Bronchial epithelial cell (primary cell): ENCODE data around the gene SMC4. TPM values are rescaled to one million over a fixed set of nuclear protein-coding genes. Genes with fewer than 3 reads are reported as not detected.

Experiments
- DNase-seq: peaks from one replicate; pipeline ENCODE4 v3.0.0-alpha.2; 2010; ENCODE audit warnings: low read depth
- FAIRE-seq: peaks from 2 replicates; lab custom pipeline; 2011; peaks lifted over from hg19 to GRCh38; lab: Jason Lieb, UNC
- H3K27me3 ChIP-seq: 2 replicates; pipeline ENCODE4 v1.5.1; 2011; ENCODE audit warnings: low read length; ENCODE audit not compliant: control insufficient read depth, insufficient read depth
- H3K36me3 ChIP-seq: 2 replicates; pipeline ENCODE4 v1.5.1; 2011; ENCODE audit warnings: low read length; ENCODE audit not compliant: control insufficient read depth, insufficient read depth
- H3K4me3 ChIP-seq: 2 replicates; pipeline ENCODE4 v1.5.1; 2011; ENCODE audit warnings: mild to moderate bottlenecking, low read depth, low read length, control low read depth
- CTCF ChIP-seq: IDR thresholded peaks from 2 replicates; pipeline ENCODE4 v1.5.1; 2011; ENCODE audit warnings: mild to moderate bottlenecking, moderate library complexity, low read length, control low read depth, inconsistent platforms; ENCODE audit not compliant: insufficient read depth, severe bottlenecking
- total RNA-seq: library from RNA; depleted of rRNA; stranded (reverse); fragments of >200 nt; gene quantifications from 2 replicates; pipeline ENCODE4 v1.2.1, GENCODE V29; 2014

The SMC4 gene
- total RNA-seq, 1 donor from 2014 or later, result 12.1 TPM

GRCh38 chr3:160471892-160472291 lies 72.4 kb downstream of the SMC4 start:
- DNase-seq, result no peak
- H3K36me3 ChIP-seq, result no peaks in the 10 kb centered on the region
- TF ChIP-seq CTCF, result no peak
- no peak overlapping the region for H3K4me3 ChIP-seq
- no peaks in the 10 kb centered on the region for H3K27me3 ChIP-seq
- FAIRE-seq, result no peak

- FAIRE-seq (no peak), DNase-seq (no peak)
- Histone ChIP-seq H3K4me3 (no peak overlapping the region), H3K27me3 (no peaks in the 10 kb centered on the region), H3K36me3 (no peaks in the 10 kb centered on the region)
- no peak for TF ChIP-seq CTCF
Measured at GRCh38 chr3:160472344-160472743, 72.9 kb downstream of the SMC4 start.

GRCh38 chr3:160473221-160473620 lies 73.8 kb downstream of the SMC4 start:
- peak; percentile 29 for DNase-seq
- FAIRE-seq, result no peak
- TF ChIP-seq CTCF, result no peak
- H3K36me3 ChIP-seq, result no peaks in the 10 kb centered on the region
- H3K4me3 ChIP-seq, result no peak overlapping the region
- H3K27me3 ChIP-seq, result no peaks in the 10 kb centered on the region

GRCh38 chr3:160473978-160474377 lies 74.5 kb downstream of the SMC4 start:
- DNase-seq, result peak; percentile 86
- Histone ChIP-seq H3K27me3 (no peaks in the 10 kb centered on the region), H3K36me3 (no peaks in the 10 kb centered on the region), H3K4me3 (no peak overlapping the region)
- no peak for TF ChIP-seq CTCF
- no peak for FAIRE-seq

- Histone ChIP-seq H3K36me3 (no peaks in the 10 kb centered on the region), H3K27me3 (no peaks in the 10 kb centered on the region), H3K4me3 (no peak overlapping the region)
- DNase-seq (no peak), FAIRE-seq (no peak)
- no peak for TF ChIP-seq CTCF
Measured at GRCh38 chr3:160474416-160474838, 75.0 kb downstream of the SMC4 start.

- H3K36me3 ChIP-seq, result no peaks in the 10 kb centered on the region
- no peak for TF ChIP-seq CTCF
- H3K27me3 ChIP-seq, result no peaks in the 10 kb centered on the region
- no peak overlapping the region for H3K4me3 ChIP-seq
- no peak for FAIRE-seq
- no peak for DNase-seq
Measured at GRCh38 chr3:160475153-160475552, 75.7 kb downstream of the SMC4 start.
